HepG2 (cell line): ENCODE data around the gene IL31. TPM values are rescaled to one million over a fixed set of nuclear protein-coding genes. Genes with fewer than 3 reads are reported as not detected.

Source experiments
- AKAP8 ChIP-seq: sonication (generic); formaldehyde crosslinking; IDR thresholded peaks from 2 replicates; pipeline ENCODE4 v1.5.1; 2020; ENCODE audit warnings: mild to moderate bottlenecking, missing genetic modification reagents
- KDM3A ChIP-seq: IDR thresholded peaks from 2 replicates; pipeline ENCODE4 v1.6.1; 2018; ENCODE audit warnings: low read depth, missing compliant biosample characterization
- KLF12 ChIP-seq: sonication (generic); formaldehyde crosslinking; IDR thresholded peaks from 2 replicates; pipeline ENCODE4 v1.4.0; 2020; ENCODE audit warnings: missing genetic modification reagents, borderline replicate concordance
- RARG ChIP-seq: sonication (generic); formaldehyde crosslinking; IDR thresholded peaks from 2 replicates; pipeline ENCODE4 v1.4.0; 2020; ENCODE audit warnings: low read depth, mild to moderate bottlenecking, missing genetic modification reagents
- XRCC5 ChIP-seq: fragments of 200-400 bp; formaldehyde crosslinking; optimal IDR thresholded peaks from 2 replicates; pipeline ENCODE3; 2017; ENCODE audit warnings: mild to moderate bottlenecking, low read length
- ZMYM3 ChIP-seq: sonication (generic); formaldehyde crosslinking; IDR thresholded peaks from 2 replicates; pipeline ENCODE4 v1.5.1; 2020; ENCODE audit warnings: mild to moderate bottlenecking, missing genetic modification reagents
- ZNF432 ChIP-seq: sonication (generic); formaldehyde crosslinking; IDR thresholded peaks from 2 replicates; pipeline ENCODE4 v1.5.0; 2020; ENCODE audit warnings: missing genetic modification reagents, mild to moderate bottlenecking, borderline replicate concordance
- ZNF556 ChIP-seq: sonication (generic); formaldehyde crosslinking; IDR thresholded peaks from 2 replicates; pipeline ENCODE4 v1.4.0; 2020; ENCODE audit warnings: mild to moderate bottlenecking, missing genetic modification reagents, borderline replicate concordance
- ZNF564 ChIP-seq: sonication (generic); formaldehyde crosslinking; IDR thresholded peaks from 2 replicates; pipeline ENCODE4 v1.8.1; 2023; ENCODE audit warnings: mild to moderate bottlenecking, missing genetic modification reagents
- ZNF577 ChIP-seq: sonication (generic); formaldehyde crosslinking; IDR thresholded peaks from 2 replicates; pipeline ENCODE4 v1.4.0; 2020; ENCODE audit warnings: mild to moderate bottlenecking, low read depth, missing genetic modification reagents, borderline replicate concordance
- ZNF703 ChIP-seq: sonication (generic); formaldehyde crosslinking; IDR thresholded peaks from 2 replicates; pipeline ENCODE4 v1.5.1; 2020; ENCODE audit warnings: missing genetic modification reagents, mild to moderate bottlenecking, moderate library complexity, borderline replicate concordance
- ZSCAN9 ChIP-seq: IDR thresholded peaks from 2 replicates; pipeline ENCODE4 v1.6.1; 2016; ENCODE audit warnings: borderline replicate concordance
- polyA plus RNA-seq, 8 experiments: library from polyadenylated mRNA; depleted of rRNA in 3 of 8; stranded (reverse) in 7 of 8; unstranded in 1 of 8; fragments of >200 nt; fragmentation: Illumina TruSeq in 4 of 8; extraction: Trizol in 4 of 8; gene quantifications; 2 replicates each; pipeline versions ENCODE4 v1.2.1 to v1.2.3, GENCODE V29; 2011 to 2016; ENCODE audit warnings: low read depth in 4 of 8, missing spikeins in 1 of 8, mixed read lengths in 1 of 8; ENCODE audit not compliant: insufficient read depth in 1 of 8
- total RNA-seq, 5 experiments: library from RNA; depleted of rRNA; stranded (reverse); fragments of >200 nt; fragmentation: Illumina TruSeq; extraction: Trizol; gene quantifications; 2 replicates each; pipeline ENCODE4 v1.2.3, GENCODE V29; 2016; ENCODE audit warnings: low read depth in 1 of 5
- TF ChIP-seq, protein P1 (sequence below): sonication (generic); formaldehyde crosslinking; IDR thresholded peaks from 2 replicates; pipeline ENCODE4 v1.4.0; 2020; ENCODE audit warnings: missing genetic modification reagents, mild to moderate bottlenecking, borderline replicate concordance
- TF ChIP-seq, protein P2 (sequence below): sonication (generic); formaldehyde crosslinking; IDR thresholded peaks from 2 replicates; pipeline ENCODE4 v1.4.0; 2020; ENCODE audit warnings: missing genetic modification reagents
- TF ChIP-seq, protein P3 (sequence below): sonication (generic); formaldehyde crosslinking; IDR thresholded peaks from 2 replicates; pipeline ENCODE4 v1.8.0; 2022; ENCODE audit warnings: mild to moderate bottlenecking, missing genetic modification reagents; ENCODE audit not compliant: insufficient replicate concordance
- TF ChIP-seq, protein P4 (sequence below): sonication (generic); formaldehyde crosslinking; IDR thresholded peaks from 2 replicates; pipeline ENCODE4 v1.4.0; 2020; ENCODE audit warnings: mild to moderate bottlenecking, missing genetic modification reagents

Gene IL31
- total and polyA plus RNA-seq, 2 of the 13 experiments (the other 11 are each of a cell fraction or from before 2014, with no cell fraction given): not detected

DNA sequence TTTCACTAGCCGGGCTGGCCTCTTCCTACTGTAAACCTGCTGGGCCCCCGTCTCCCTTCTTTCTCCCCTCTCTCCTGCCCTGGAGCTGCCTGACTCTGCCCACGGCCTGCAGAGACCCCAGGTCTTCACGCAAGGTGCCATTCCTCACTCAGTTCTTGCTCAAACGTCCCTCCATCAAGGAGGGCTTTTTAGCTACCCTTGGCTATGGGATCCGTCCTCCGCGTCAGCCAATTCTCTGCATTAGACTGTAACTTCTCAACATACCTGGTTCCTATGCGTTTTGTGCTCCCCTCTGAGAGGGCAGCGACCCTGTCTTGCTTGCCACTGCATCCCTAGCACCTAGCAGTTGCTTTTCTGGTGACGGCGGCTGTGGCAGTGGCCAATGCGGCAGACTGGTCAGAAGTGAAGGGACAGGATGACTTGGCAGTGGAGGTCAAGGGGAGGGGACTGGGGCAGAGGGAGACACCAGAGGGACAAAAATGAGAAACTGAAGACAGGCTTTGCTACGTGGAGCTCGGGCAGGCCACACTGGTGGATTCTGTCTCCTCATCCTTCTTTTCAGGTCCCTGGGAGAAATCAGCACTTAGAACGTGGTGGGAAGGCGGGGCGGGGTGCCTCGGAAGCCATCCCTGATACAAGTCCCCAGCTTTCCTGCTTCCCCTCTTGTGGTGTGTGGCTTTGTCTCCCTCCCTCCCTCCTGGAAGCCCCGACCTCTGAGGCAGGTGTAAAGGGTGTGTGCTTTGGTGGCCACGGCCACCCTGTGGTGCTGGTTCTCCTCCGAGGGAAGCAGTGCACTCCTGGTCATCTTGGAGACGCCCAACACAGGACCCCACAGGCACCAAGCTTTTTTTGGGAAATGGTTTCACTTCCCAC, 31.3 kb upstream of the IL31 start (continued):
- TF ChIP-seq, protein P1, sequence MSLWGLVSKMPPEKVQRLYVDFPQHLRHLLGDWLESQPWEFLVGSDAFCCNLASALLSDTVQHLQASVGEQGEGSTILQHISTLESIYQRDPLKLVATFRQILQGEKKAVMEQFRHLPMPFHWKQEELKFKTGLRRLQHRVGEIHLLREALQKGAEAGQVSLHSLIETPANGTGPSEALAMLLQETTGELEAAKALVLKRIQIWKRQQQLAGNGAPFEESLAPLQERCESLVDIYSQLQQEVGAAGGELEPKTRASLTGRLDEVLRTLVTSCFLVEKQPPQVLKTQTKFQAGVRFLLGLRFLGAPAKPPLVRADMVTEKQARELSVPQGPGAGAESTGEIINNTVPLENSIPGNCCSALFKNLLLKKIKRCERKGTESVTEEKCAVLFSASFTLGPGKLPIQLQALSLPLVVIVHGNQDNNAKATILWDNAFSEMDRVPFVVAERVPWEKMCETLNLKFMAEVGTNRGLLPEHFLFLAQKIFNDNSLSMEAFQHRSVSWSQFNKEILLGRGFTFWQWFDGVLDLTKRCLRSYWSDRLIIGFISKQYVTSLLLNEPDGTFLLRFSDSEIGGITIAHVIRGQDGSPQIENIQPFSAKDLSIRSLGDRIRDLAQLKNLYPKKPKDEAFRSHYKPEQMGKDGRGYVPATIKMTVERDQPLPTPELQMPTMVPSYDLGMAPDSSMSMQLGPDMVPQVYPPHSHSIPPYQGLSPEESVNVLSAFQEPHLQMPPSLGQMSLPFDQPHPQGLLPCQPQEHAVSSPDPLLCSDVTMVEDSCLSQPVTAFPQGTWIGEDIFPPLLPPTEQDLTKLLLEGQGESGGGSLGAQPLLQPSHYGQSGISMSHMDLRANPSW (CRISPR knock-in tag): no peak
- TF ChIP-seq AKAP8 (0 out of 2 replicates have a peak, but pooled peaks have one; percentile 16), ZNF432 (CRISPR knock-in tag) (no peak), ZNF577 (CRISPR knock-in tag) (no peak), KLF12 (CRISPR knock-in tag) (no peak), ZMYM3 (CRISPR knock-in tag) (no peak), ZNF564 (CRISPR knock-in tag) (no peak), KDM3A (no peak), RARG (CRISPR knock-in tag) (no peak), ZNF556 (CRISPR knock-in tag) (no peak), ZSCAN9 (no peak), XRCC5 (peak; percentile 15), ZNF703 (CRISPR knock-in tag) (no peak)
- TF ChIP-seq, protein P2, sequence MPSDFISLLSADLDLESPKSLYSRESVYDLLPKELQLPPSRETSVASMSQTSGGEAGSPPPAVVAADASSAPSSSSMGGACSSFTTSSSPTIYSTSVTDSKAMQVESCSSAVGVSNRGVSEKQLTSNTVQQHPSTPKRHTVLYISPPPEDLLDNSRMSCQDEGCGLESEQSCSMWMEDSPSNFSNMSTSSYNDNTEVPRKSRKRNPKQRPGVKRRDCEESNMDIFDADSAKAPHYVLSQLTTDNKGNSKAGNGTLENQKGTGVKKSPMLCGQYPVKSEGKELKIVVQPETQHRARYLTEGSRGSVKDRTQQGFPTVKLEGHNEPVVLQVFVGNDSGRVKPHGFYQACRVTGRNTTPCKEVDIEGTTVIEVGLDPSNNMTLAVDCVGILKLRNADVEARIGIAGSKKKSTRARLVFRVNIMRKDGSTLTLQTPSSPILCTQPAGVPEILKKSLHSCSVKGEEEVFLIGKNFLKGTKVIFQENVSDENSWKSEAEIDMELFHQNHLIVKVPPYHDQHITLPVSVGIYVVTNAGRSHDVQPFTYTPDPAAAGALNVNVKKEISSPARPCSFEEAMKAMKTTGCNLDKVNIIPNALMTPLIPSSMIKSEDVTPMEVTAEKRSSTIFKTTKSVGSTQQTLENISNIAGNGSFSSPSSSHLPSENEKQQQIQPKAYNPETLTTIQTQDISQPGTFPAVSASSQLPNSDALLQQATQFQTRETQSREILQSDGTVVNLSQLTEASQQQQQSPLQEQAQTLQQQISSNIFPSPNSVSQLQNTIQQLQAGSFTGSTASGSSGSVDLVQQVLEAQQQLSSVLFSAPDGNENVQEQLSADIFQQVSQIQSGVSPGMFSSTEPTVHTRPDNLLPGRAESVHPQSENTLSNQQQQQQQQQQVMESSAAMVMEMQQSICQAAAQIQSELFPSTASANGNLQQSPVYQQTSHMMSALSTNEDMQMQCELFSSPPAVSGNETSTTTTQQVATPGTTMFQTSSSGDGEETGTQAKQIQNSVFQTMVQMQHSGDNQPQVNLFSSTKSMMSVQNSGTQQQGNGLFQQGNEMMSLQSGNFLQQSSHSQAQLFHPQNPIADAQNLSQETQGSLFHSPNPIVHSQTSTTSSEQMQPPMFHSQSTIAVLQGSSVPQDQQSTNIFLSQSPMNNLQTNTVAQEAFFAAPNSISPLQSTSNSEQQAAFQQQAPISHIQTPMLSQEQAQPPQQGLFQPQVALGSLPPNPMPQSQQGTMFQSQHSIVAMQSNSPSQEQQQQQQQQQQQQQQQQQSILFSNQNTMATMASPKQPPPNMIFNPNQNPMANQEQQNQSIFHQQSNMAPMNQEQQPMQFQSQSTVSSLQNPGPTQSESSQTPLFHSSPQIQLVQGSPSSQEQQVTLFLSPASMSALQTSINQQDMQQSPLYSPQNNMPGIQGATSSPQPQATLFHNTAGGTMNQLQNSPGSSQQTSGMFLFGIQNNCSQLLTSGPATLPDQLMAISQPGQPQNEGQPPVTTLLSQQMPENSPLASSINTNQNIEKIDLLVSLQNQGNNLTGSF: no peak
- TF ChIP-seq, protein P3, sequence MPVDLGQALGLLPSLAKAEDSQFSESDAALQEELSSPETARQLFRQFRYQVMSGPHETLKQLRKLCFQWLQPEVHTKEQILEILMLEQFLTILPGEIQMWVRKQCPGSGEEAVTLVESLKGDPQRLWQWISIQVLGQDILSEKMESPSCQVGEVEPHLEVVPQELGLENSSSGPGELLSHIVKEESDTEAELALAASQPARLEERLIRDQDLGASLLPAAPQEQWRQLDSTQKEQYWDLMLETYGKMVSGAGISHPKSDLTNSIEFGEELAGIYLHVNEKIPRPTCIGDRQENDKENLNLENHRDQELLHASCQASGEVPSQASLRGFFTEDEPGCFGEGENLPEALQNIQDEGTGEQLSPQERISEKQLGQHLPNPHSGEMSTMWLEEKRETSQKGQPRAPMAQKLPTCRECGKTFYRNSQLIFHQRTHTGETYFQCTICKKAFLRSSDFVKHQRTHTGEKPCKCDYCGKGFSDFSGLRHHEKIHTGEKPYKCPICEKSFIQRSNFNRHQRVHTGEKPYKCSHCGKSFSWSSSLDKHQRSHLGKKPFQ: no peak
- TF ChIP-seq, protein P4, sequence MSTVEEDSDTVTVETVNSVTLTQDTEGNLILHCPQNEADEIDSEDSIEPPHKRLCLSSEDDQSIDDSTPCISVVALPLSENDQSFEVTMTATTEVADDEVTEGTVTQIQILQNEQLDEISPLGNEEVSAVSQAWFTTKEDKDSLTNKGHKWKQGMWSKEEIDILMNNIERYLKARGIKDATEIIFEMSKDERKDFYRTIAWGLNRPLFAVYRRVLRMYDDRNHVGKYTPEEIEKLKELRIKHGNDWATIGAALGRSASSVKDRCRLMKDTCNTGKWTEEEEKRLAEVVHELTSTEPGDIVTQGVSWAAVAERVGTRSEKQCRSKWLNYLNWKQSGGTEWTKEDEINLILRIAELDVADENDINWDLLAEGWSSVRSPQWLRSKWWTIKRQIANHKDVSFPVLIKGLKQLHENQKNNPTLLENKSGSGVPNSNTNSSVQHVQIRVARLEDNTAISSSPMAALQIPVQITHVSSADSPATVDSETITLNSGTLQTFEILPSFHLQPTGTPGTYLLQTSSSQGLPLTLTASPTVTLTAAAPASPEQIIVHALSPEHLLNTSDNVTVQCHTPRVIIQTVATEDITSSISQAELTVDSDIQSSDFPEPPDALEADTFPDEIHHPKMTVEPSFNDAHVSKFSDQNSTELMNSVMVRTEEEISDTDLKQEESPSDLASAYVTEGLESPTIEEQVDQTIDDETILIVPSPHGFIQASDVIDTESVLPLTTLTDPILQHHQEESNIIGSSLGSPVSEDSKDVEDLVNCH (CRISPR knock-in tag): no peak
